Epithelial cell of proximal tubule (primary cell): ENCODE data around the gene GNAZ. TPM values are rescaled to one million over a fixed set of nuclear protein-coding genes. Genes with fewer than 3 reads are reported as not detected.

Experiments
- DNase-seq: peaks from one replicate; pipeline ENCODE4 v3.0.0-alpha.2; 2011; ENCODE audit warnings: low read depth
- H3K4me3 ChIP-seq: 2 replicates; pipeline ENCODE4 v1.5.1; 2011; ENCODE audit warnings: low read depth, mild to moderate bottlenecking, low read length
- CTCF ChIP-seq: conservative IDR thresholded peaks from 2 replicates; pipeline ENCODE4 v1.5.1; 2012; ENCODE audit warnings: low read depth, mild to moderate bottlenecking, low read length
- total RNA-seq: library from RNA; depleted of rRNA; stranded (reverse); fragments of >200 nt; gene quantifications from 2 replicates; pipeline ENCODE4 v1.2.3, GENCODE V29; 2015

Gene GNAZ
- total RNA-seq, 1 donor from 2014 or later = 10.3 TPM

DNA sequence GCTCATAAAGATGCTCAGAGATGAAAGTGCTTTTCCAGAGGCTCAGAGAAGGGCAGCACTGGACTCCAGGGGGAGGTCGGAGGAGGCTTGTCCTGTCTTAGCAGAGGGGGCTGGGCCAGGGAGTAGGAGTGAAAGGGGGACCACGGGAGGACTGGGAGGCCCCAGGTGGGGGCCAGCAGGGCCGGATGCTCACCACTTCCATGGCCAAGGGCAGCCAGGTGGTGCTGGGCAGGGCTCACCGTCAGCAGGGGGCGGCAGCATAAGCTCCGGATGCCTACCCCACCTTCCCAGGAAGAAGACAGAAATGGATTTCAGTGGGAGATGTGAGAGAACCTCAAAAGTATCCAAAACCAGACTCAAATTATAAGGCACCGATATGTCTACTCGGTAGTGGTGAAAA, 86.0 kb downstream of the GNAZ start:
- H3K4me3 ChIP-seq = no peak overlapping the region
- peak; percentile 15 for TF ChIP-seq CTCF
- DNase-seq = no peak

GRCh38 chr22:23157560-23158515, 87.5 kb downstream of the GNAZ start:
- TF ChIP-seq CTCF = no peak
- DNase-seq = no peak

DNA sequence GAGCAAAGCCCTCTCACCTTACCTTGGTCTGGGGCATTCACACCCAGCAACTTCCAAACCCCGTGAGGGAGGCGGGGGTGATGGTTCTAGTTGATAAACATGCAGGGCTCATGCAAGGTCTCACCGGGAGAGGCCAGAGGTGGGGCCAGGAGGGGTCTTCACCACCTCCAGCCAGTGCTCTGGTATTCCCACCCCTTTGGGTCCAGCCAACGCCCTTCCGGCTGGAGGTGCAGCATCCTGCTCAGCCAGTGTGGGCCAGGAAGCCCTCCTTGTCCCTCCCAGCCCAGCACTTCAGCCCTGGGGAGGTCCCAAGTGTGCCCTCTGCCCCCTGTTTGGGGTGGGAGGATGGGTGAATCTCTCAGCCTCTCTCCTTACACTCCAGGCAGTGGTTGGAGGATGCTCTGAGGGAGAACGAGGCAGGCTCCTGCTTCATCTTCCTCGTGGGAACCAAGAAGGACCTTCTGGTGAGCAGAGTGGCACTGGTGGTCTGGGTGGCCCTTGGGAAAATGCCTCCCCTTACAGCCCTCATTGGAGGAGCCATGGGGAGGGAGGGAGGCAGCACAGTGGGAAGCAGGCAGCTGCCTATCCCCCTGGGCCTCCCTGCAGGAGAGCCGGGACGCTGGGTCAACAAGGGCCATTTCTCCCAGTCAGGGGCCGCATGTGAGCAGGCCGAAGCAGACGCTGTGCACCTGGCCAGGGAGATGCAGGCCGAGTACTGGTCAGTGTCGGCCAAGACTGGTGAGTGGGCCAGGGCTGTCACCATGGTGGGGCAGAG, 88.4 kb downstream of the GNAZ start:
- TF ChIP-seq CTCF = no peak
- DNase-seq = no peak
- no peak overlapping the region for H3K4me3 ChIP-seq

More at GRCh38 chr22:23157560-23158515, 87.5 kb downstream of the GNAZ start:
- H3K4me3 ChIP-seq = no peak overlapping the region

GRCh38 chr22:23159291-23159630, 88.9 kb downstream of the GNAZ start:
- DNase-seq = no peak
- TF ChIP-seq CTCF = no peak
- H3K4me3 ChIP-seq = no peak overlapping the region

DNA sequence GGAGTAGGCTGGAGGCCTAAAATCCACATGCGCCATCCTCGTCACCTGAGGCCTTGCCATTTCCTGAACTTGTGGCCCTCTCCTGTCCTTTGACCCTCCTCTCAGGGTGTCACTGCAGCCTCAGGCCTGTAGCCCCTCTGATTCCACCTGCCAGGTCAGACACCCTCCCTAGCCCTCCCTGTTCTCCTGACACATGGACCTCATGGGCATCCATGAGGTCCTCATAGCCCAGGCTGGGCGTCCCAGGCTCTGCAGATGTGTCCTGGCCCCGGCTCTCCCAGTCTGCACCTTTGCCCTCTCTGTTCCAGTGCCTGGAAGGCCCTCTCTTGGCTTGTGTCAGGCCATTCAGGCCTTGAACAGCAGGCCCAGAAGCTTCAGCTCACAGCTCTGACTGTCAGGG, 90.7 kb downstream of the GNAZ start:
- no peak for DNase-seq
- H3K4me3 ChIP-seq = no peak overlapping the region
- no peak for TF ChIP-seq CTCF

GRCh38 chr22:23161574-23161973, 91.3 kb downstream of the GNAZ start:
- no peak for TF ChIP-seq CTCF
- H3K4me3 ChIP-seq = no peak overlapping the region
- no peak for DNase-seq
